Activated CD8-positive, alpha-beta memory T cell treated with anti-CD3 and anti-CD28 coated beads, Interleukin-2, amount 50 U/mL, for 24 hours (primary cell): Measurements from ENCODE around the gene MROH8.

Source experiments
- DNase-seq: peaks from one replicate; pipeline ENCODE4 v3.0.0-alpha.2; 2020; ENCODE audit errors: extremely low read depth

Gene MROH8

DNA sequence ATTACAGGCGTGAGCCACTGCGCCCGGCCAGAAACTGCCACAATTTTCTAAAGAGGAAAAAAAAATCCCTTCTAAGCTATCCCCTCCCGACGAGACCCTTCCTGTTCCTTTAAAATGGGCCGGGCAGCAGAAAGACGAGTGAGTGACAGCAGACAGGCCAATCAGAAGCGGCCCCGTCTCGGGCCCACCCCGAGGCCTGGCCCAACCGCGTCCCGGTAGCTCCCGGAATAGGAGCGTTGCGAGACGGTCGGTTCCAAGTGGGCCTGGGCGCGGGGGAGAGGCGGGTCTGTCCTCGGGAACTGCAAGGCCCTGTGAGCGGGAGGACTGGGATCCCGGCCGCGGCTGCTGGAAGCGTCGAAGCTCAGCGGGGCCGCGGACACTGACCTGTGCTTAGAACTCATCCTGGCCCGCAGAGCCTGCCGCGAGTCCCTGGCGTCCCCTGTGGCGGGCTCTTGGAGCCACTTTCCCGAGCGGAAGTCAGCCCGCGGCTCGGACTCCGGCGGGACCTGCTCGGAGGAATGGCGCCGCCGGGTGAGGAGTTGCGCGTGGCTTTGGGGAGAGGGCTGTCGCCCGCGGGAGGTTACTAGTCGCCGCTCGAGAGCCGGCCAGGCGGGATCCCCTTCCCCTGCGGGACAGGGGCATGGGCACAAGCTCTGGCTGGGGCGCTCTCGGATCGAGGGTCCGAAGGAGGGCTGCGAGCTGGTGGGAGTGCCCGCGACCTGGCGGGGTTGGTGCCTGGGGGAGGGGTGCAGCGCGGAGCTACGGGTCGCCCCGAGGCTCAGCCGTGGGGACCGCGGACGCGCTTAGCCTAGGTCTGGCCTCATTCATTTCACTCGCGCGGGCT is at the start of gene MROH8, which contains the start of gene RPN2:
MROH8 (minus strand) TSS at position 710 of the 844 bp plus-strand sequence.
RPN2 (plus strand) TSS at position 492 of the 844 bp plus-strand sequence; CDS start at position 519, 27 bp downstream.
- peak; percentile 92 for DNase-seq

DNA sequence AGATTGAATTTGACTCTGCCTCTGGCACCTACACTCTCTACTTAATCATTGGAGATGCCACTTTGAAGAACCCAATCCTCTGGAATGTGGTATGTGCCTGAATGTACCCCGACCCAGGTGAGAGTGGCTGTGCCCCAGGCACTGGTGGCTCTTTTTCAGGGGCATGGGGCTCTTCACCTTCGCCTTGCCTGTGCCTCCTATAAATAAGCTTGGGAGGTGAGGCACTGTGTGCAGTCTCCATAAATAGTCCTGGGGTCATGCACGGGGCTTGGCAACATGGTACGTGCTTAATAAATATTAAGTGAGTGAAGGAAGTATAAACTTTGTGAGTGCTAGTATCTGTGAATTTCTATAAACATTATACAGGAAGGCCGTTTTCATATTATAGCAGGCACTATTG is 49.3 kb upstream of the MROH8 start:
- DNase-seq = no peak

DNA sequence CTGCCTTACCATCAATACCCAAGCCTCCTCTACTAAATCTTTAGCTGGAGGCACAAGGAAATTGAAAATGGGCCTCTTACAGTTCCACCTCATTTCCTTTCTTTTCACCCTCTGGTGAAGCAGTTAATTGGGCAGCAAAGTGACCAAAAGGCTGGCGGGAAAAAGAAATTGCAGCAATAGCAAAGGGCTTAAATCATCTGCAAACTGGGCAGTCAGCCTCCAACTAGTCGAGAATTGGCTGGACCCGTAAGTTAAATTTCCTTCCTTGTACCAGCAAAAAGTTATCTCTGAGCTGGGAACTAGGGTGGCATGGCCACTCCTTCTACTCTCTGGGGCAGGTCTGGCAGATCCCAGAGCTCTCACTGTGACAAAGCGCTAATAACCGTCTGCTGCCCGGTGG is 48.7 kb upstream of the MROH8 start:
- DNase-seq = no peak

DNA sequence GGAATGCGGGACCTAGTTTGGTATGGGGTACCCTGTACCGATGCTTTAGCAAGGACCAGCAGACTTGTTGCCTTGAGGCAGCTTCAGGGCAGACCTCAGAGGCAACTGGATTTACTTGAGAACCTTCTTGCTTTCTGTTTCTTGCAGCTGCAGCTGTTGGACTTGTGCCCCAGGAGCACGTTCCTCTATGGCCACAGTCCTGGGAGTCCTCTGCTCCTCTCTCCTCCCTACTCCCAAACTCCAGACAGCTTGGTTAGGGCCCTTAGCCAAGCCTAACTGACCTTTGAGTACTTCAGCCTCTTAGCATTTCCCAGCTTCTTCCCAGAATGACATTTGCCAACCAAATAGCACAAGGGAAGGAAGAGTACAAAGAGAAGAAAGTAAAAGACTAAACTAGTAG is 47.5 kb upstream of the MROH8 start:
- no peak for DNase-seq

DNA sequence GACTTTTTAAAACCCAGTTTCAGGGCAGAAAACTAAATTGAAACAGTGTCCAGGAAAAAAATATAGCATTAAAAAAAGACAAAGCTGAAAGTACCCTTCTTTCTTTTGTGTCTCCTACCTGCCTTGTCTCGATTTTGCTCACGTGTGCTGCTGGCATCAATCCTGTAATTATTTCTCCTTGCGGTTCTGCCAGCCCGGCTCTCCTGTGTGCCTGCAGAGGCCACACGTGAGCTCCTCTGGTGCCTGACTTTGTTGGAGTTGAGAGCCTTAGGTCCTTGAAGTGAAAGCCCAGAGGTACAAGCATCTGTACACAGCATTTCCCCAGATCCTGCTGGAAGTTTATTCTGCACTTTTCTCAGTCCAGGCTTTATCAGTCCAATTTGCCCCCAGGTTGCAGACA is 45.8 kb upstream of the MROH8 start:
- no peak for DNase-seq

DNA sequence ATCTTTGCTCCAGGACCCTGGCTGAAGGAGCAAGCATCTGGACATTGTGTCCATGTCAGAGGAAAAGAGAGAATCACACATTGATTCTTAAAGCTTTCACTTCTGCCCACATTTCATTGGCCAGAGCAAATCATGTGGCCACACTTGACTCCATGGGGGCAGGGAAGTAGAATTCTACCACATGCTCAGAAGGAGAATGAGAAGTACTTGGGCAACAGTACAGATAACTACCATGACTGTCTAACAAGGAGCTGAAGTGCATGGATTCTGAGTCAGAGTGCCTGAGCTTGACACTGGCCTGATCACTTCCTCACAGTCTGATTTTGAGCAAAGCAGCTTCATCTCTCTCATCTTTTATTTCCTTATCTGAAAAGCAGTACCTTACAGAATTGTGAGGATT is 43.7 kb upstream of the MROH8 start:
- no peak for DNase-seq

DNA sequence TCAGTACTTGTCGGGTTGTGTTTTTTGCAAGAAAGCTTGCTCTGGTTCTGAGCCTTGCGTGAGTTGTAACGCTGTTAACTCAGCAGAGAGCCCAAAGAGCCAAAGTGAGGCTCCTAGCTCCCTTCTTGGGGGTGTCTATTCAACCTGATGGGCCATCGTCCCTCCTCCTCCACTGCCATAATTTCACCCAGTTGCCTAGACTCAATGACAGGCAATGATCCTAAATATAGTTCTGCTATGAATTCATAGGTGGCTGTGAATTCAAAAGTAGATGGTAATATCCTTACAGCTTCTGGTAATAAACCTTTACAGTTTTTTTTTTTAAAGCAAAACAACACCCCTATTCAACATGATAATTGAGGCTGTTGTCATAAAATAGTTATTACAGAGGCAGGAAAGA is 42.7 kb upstream of the MROH8 start:
- DNase-seq = no peak

DNA sequence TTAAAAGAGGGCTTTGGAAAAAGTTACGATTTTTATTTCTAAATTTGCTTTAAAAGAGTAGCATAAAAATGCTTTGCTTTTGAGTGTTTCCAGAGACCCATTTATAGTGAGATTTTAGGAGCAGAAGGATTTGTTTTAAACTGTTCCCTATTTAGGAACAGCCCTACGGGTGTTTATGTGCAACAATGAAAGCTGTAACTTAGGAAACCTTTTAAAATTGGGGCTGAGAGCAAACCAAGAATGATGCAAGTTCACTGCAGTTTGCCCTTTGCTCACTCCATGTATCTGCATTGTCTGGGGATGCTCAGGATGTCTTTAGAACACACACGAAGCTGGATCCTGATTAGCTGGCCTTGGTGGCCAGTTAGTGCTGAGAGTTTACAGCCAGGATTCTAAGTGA is 41.4 kb upstream of the MROH8 start:
- DNase-seq = no peak

DNA sequence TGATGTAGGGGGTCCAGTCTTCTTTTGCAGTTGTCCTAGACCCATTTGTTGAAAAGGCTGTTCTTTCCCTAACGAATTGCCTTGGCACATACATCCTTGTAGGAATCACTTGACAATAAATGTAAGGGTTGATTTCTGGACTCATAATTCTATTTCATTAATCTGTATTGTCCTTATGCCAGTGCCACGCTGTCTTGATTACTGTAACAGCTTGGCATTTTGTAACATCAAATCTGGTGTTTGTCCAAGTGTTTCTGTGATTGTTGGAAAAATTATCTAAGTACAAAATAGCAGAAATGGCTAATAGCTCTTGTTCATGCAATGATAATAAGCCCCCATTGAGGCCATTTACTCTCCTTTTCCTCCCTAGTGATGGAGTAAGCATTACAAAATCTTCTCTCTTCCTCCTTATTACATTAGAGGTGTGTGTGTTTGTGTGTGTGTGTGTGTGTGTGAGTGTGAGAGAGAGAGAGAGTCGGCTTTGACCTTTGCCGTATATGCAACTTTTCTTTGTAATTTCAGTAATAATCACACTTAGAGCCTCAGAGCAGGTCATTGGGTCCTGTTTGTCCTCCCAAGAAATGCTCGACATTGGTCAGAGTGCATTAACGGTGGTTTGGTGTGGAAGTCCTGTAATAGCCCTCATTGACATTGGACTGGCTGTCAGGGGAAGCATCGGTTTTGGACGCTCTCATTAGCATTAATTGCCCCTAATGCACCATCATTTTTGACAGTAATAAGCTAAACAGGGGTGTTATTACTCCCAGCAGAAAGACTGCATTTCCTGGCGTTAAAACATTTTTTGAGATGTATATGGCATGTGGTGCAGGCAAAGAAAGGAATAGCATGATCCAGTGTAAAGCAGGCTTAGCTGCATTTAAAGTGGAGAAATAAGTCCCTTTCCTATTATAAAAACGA is 40.7 kb upstream of the MROH8 start:
- no peak for DNase-seq

DNA sequence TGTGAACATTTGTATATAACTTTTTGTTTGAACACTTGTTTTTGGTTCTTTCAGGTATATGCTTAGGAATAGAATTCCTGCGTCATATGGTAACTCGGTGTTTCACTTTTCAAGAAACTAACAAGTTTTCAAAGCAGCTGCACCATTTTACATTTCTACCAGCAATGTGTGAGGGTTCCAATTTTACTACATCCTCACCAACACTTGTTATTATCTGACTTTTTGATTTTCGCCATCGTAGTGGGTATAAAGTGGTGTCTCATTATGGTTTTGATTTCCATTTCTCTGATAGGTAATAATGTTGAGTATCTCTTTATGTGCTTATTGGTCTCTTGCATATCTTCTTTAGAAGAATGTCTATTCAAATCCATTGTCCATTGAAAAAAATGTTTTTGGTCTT is 39.6 kb upstream of the MROH8 start:
- DNase-seq = no peak

DNA sequence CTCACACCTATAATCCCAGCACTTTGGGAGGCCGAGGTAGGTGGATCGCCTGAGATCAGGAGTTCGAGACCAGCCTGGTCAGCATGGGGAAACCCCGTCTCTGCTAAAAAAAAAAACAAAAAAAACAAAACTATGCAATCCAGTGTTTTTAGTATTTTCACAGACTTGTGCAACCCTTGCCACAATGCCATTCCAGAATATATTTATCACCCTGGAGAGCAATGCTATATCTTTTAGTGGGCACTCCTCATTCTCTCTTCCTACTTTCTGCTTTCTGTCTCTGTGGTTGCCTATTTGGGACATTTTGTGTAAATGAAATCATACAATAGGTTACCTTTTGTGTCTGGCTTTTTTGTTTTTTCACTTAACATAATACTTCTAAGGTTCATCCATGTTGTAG is 39.1 kb upstream of the MROH8 start:
- DNase-seq = no peak

DNA sequence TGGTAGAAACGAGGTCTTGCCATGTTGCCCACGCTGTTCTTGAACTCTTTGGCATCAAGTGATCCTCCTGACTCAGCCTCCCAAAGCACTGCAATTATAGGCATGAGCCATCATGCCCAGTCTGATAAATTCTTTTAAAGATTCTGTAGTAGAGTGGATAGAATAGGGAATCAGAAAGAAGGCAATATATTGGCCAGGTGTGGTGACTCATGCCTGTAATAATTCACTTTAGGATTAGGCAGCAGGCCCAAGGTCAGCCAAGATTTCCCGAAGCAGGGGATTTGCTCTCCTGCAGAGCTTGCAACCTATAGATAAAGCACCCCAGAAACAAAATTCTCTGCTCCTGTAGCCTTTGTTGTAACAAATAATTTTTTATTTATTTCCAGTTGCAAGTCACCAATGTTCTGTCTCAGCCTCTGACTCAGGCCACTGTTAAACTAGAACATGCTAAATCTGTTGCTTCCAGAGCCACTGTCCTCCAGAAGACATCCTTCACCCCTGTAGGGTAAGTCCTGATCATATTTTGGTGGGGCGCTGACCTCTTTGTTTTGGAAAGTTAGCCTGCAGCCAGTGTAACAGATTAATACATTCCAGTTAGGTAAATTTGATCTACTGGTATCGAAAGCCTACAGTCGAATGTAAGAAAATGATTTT is 30.4 kb upstream of the MROH8 start:
- DNase-seq = no peak

DNA sequence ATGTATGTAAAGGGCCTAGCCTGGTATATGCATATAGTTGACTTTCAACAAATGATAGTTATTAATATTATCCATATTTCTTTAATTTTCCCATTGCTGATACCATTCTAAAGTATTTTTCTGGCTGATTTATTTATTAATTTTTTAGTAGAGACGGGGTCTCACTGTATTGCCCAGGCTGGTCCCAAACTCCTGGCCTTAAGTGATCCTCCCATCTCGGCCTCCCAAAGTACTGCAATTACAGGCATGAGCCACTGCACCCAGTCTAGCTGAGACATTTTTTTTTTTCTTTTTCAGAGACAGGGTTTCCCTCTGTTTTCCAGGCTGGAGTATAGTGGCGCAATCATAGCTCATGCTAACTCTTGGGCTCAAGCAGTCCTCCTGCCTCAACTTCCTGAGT is 29.8 kb upstream of the MROH8 start:
- no peak for DNase-seq

DNA sequence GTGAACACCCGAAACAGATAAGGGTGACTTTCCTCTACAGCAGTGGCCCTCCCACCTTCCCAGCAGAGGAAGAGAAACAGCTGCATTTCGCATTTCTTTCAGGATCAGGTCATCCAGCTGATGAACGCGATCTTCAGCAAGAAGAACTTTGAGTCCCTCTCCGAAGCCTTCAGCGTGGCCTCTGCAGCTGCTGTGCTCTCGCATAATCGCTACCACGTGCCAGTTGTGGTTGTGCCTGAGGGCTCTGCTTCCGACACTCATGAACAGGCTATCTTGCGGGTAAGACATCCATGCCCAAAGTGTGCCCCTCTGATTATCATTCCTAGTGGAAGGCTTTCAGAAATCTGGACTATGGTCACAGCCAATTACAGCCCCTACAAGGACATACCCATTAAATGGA is 27.8 kb upstream of the MROH8 start:
- DNase-seq = no peak

DNA sequence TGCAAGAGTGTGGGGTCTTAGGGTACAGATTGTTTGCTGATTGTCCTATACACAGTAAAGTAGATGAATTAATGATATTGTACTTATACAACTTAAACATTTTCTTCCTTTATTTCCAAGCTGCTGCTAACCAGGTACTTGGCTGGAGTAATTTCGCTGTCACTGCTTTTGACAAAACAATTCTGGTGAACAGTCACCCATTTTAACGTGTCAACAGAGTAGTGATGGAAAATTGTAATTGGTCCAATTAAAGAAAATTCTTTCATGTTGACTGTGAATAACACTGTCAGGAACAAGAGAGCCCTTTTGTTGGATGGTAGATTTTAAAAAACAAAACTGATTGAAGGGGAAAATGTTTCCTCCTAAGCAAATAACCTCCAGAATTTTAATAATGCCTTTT is 26.4 kb upstream of the MROH8 start:
- no peak for DNase-seq

DNA sequence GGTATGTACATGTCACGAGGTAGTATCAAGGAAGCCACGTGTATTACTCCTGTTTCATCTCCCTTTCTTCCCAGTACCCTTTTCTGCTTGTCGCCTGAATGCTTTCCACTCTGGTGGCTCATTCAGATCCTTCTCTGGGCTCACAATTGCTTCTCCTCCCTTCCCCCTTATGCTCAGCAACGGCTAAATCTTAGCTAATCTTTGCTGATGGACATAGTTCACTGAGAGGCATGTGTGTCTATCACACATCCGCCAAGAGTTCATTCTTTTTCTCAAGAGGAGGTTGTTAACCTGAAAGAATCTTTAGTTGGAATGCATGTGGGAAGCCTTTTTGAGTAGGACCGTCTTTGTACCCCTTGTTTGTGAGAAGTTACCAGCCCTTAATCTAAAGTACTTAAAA is 25.8 kb upstream of the MROH8 start:
- DNase-seq = no peak

DNA sequence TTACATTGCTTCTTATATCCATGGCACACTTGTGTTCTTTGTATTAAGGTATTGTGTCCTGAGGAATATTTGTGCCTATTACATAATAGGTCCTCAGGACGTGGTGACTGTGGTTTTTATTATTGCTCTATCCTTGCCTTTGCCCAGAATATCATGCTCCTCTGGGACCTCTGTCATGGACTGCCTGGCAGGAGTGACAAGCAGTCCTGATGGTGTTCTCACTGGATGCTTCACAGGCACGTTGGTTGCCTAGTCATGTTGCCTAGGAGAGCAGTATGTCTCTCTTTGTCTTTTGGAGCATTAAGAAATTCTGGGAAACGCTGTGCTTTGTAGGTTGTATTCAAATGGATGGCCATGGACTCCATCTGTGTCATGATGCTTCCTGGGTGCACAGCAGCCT is 24.7 kb upstream of the MROH8 start:
- DNase-seq = no peak

DNA sequence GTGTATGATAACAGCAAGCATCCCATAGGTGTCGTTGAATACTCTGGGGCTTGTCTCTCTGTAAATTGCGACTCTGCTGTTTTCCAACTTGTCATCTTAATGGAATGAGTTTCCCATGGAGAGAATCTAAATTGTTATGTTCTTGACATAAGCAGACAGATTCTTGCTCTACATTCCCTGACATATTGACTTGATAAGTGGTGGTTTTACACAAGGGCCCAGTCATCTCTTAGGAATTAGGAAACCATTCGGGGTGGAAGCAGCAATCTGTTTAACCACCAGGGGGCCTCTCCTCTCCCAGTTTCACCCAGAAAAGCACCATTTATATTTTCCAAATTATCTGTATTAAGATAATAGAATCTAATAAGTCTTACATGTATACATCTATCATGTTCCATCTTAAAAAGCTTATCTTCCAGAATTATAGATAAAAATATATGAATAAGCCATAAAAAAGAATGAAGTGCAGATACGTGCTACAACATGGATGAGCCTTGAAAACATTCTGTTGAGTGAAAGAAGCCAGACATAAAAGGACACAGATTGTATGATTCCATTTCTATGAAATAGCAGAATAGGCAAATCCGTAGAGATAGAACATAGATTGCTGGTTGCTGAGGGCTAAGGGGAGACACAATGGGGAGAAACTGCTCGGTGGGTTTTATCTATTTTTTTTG is 23.1 kb upstream of the MROH8 start:
- no peak for DNase-seq

DNA sequence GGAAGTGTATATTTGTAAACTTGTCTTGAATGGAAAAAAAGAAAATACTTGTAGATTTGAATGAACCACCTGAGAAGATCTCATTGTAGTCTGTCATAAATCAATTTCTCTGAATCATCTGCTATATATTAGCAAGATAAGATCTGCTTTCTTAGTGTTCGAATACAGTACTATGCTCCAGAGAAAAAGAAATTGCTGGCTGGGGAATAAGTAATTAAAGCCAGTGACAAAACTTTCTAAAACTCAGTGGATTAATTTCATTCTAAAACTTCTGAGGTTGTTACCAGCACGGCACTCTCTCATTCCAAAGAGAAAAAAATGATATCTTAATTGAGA is 22.4 kb upstream of the MROH8 start:
- DNase-seq = no peak

DNA sequence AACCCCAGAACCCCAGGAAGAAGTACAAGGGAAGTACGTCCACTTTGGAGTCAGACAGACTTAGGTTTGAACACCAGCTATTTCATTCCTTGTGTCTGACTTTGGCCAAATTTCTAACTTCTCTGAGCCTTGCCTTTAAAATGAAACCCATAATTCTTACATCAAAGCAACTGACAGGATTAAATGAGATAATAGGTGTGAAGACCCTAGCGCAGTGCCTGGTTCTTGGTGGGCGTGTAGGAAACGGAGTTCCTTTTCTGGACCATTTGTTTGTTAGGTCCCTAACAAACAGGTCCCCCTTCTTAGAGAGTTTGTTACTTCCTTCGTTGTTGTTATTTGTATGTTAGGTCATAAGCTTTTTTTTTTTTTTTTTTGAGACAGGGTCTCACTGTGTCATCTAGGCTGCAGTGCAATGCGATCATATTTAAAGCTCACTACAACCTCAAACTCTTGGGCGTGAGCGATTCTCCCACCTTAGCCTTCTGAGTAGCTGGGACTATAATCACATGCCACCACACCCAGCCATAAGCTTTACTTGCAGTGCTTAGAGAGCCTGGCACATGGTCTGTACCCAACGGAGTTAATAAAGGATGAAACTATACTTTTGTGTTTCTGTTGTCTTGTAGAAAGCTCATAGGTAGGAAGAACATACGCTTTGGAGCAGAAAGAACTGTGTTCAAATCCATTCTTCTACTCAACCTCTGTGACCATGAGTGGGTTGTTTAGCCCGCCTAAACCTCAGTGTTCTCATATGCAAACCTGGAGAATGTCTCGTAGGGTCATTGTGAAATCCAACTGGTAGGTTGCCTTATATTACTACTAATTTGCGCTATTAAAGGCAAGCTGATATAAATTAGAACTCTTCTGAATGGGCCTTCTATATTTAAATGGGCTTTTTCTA is 21.8 kb upstream of the MROH8 start:
- no peak for DNase-seq

DNA sequence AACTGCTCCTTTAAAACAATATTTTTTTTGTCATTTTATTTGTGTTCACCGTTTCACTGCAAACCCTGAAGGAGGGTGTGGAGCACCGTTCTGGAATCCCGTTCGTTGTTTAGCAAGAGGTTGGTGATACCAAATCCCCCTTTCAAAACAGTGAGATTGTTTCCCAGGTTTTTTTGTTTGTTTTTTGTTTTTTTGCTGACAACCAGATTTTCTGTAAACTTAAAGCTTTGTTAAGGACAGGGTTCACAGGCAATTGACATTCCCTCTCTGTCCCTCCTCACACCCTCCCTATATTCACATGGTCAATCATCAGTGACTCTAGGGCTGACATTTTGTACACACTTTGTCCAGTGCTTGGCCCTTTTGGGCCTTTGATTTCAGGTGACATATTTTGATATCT is 21.0 kb upstream of the MROH8 start:
- DNase-seq = no peak
